SH-SY5Y (cell line): ENCODE results near the gene WFIKKN1.

Source experiments
- GATA2 ChIP-seq: IDR thresholded peaks from 2 replicates; pipeline ENCODE4 v1.6.1; 2011; ENCODE audit warnings: mild to moderate bottlenecking, low read depth, low read length
- GATA3 ChIP-seq: IDR thresholded peaks from 2 replicates; pipeline ENCODE4 v1.6.1; 2011; ENCODE audit warnings: low read depth, mild to moderate bottlenecking, low read length, moderate library complexity

DNA sequence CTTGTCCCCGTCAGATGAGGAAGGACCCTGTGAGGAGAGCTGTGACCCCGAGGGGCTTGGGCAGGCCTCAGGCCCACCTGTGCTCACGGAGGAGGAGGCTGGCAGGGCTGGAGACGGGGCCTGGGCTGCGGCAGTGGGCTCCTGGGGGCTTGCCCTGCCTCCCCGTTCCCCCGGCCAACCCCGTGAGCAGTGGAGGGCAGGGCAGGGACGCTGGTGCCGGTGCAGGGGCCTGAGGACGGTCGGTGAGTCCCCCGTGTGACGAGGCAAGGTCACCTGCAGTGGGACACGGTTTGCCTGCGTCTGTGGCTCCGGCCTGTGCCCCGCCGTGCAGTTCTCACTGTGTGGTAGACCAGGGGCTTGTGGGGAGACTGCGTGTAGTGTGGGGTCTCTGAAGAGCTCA, 28.8 kb downstream of the WFIKKN1 start:
- TF ChIP-seq GATA3 (no peak), GATA2 (no peak)
